AG08396 (cell line): Measurements from ENCODE around the gene ATF4.
"Not testable (repeated sequence)": the region's sequence is repeated elsewhere in the genome, so short reads cannot be mapped to it uniquely, and the experiment has no call there.

Experiments used
- DNase-seq: peaks from one replicate; pipeline ENCODE4 v3.0.0; 2012; ENCODE audit warnings: low spot score, mixed read lengths

The ATF4 gene

GRCh38 chr22:39489094-39490068, 31.0 kb upstream of the ATF4 start:
- no peak for DNase-seq

- DNase-seq: peak; percentile 91
Measured at GRCh38 chr22:39490135-39490798, 30.1 kb upstream of the ATF4 start.

GRCh38 chr22:39490966-39491680, 29.2 kb upstream of the ATF4 start:
- DNase-seq: no peak

- DNase-seq: no peak
Measured at GRCh38 chr22:39491696-39492095, 28.7 kb upstream of the ATF4 start.

GRCh38 chr22:39492186-39492585, 28.2 kb upstream of the ATF4 start:
- DNase-seq: no peak

GRCh38 chr22:39493759-39494158, 26.6 kb upstream of the ATF4 start:
- DNase-seq: peak; percentile 91

- DNase-seq: no peak
Measured at GRCh38 chr22:39494471-39495120, 25.8 kb upstream of the ATF4 start.

GRCh38 chr22:39496131-39496838, 24.1 kb upstream of the ATF4 start:
- peak; percentile 63 for DNase-seq

GRCh38 chr22:39497429-39497828, 22.9 kb upstream of the ATF4 start:
- DNase-seq: no peak

- no peak for DNase-seq
Measured at GRCh38 chr22:39498368-39498767, 22.0 kb upstream of the ATF4 start.

- DNase-seq: no peak
Measured at GRCh38 chr22:39498802-39499201, 21.6 kb upstream of the ATF4 start.

GRCh38 chr22:39500101-39500500, 20.3 kb upstream of the ATF4 start:
- no peak for DNase-seq

- DNase-seq: no peak
Measured at GRCh38 chr22:39501644-39502108, 18.7 kb upstream of the ATF4 start.

GRCh38 chr22:39502109-39502788, 18.1 kb upstream of the ATF4 start, which contains the start of gene MIEF1:
TSS of gene MIEF1 (plus strand) at chr22:39502290. CDS start at chr22:39511295, 9,005 bp downstream.
- DNase-seq: peak; percentile 95

GRCh38 chr22:39502789-39503409, 17.5 kb upstream of the ATF4 start:
- no peak for DNase-seq

GRCh38 chr22:39503630-39504029, 16.7 kb upstream of the ATF4 start:
- no peak for DNase-seq

- DNase-seq: no peak
Measured at GRCh38 chr22:39504071-39504470, 16.3 kb upstream of the ATF4 start.

- DNase-seq: not testable (repeated sequence)
Measured at GRCh38 chr22:39507021-39507420, 13.3 kb upstream of the ATF4 start.

- DNase-seq: no peak
Measured at GRCh38 chr22:39508393-39508792, 12.0 kb upstream of the ATF4 start.

- no peak for DNase-seq
Measured at GRCh38 chr22:39510529-39511149, 9.7 kb upstream of the ATF4 start.
